DOHH2 (cell line): ENCODE measurements around the gene C22orf23.

ENCODE experiments used
- H3F3A ChIP-seq: fragments of 200-600 bp; sonication (generic), shearing (Covaris generic); 2 replicates; pipeline ENCODE4 v1.6.0; 2016; ENCODE audit warnings: antibody characterized with exemption, mild to moderate bottlenecking; ENCODE audit not compliant: control insufficient read depth, insufficient read depth
- H3K27ac ChIP-seq: fragments of 200-600 bp; sonication (generic); 2 replicates; pipeline ENCODE4 v1.5.1; 2014; ENCODE audit warnings: low read depth, mild to moderate bottlenecking, low read length, moderate library complexity
- H3K27me3 ChIP-seq: fragments of 200-600 bp; sonication (generic); 2 replicates; pipeline ENCODE4 v1.6.1; 2014; ENCODE audit warnings: mild to moderate bottlenecking, low read length, mixed read lengths; ENCODE audit not compliant: control insufficient read depth
- H3K36me3 ChIP-seq: fragments of 200-600 bp; sonication (generic); 2 replicates; pipeline ENCODE4 v1.6.1; 2014; ENCODE audit warnings: mild to moderate bottlenecking, low read length, moderate library complexity, mixed read lengths; ENCODE audit not compliant: control insufficient read depth
- H3K4me1 ChIP-seq: fragments of 200-600 bp; sonication (generic); 2 replicates; pipeline ENCODE4 v1.6.1; 2014; ENCODE audit warnings: mild to moderate bottlenecking, low read length, mixed read lengths; ENCODE audit not compliant: control insufficient read depth
- H3K4me2 ChIP-seq: fragments of 200-600 bp; sonication (generic); 2 replicates; pipeline ENCODE4 v1.6.0; 2014; ENCODE audit warnings: mild to moderate bottlenecking, low read length, moderate library complexity
- H3K4me3 ChIP-seq: fragments of 200-600 bp; sonication (generic); 2 replicates; pipeline ENCODE4 v1.5.1; 2014; ENCODE audit warnings: mild to moderate bottlenecking, low read length, mixed read lengths
- H3K79me2 ChIP-seq: fragments of 200-600 bp; sonication (generic); 2 replicates; pipeline ENCODE4 v1.6.1; 2014; ENCODE audit warnings: mild to moderate bottlenecking, low read length, mixed read lengths; ENCODE audit not compliant: control insufficient read depth
- H3K9me2 ChIP-seq: fragments of 200-600 bp; sonication (generic); replicated peaks from 2 replicates; pipeline ENCODE4 v1.6.1; 2014; ENCODE audit warnings: mild to moderate bottlenecking, low read length, mixed read lengths; ENCODE audit not compliant: control insufficient read depth
- H3K9me3 ChIP-seq: fragments of 200-600 bp; sonication (generic); 2 replicates; pipeline ENCODE4 v1.6.1; 2014; ENCODE audit warnings: antibody characterized with exemption, low read length, mixed read lengths; ENCODE audit not compliant: control insufficient read depth, insufficient read depth
- H4K20me1 ChIP-seq: fragments of 200-600 bp; sonication (generic); 2 replicates; pipeline ENCODE4 v1.6.0; 2014; ENCODE audit warnings: low read depth, mild to moderate bottlenecking, antibody characterized with exemption, low read length, moderate library complexity; ENCODE audit not compliant: control insufficient read depth, insufficient read depth
- EZH2phosphoT487 ChIP-seq: fragments of 200-600 bp; sonication (generic); IDR thresholded peaks from 2 replicates; pipeline ENCODE4 v1.6.1; 2017; ENCODE audit warnings: borderline replicate concordance, mild to moderate bottlenecking, antibody characterized with exemption, low read length, moderate library complexity, mixed read lengths
- TF ChIP-seq, protein P1 (sequence below): fragments of 200-600 bp; sonication (generic); IDR thresholded peaks from one replicate; pipeline ENCODE4 v1.5.1; 2014; ENCODE audit warnings: antibody characterized with exemption, mild to moderate bottlenecking, low read depth, low read length; ENCODE audit not compliant: poor library complexity, severe bottlenecking

Gene C22orf23

DNA sequence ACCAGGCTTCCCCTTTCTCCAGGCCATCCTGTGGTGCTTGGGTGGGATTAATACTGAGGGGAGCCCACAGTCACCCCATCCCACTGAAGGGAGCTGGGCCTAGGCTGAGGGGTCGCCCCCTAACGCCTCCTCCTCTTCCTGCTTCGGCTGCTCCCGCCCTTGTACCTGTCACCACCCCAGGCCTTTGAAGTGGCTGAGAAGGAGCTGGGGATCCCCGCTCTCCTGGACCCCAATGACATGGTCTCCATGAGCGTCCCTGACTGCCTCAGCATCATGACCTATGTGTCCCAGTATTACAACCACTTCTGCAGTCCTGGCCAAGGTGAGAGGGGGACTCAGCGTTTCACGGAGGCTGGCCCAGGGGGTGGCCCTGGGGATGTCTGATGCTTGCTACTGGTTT lies 41.2 kb downstream of the C22orf23 start:
- H3K9me3 ChIP-seq, result no peaks in the 10 kb centered on the region
- no peak overlapping the region for H3K4me2 ChIP-seq
- peaks cover 4% of the 10 kb centered on the region for H3K4me1 ChIP-seq
- H4K20me1 ChIP-seq, result no peaks in the 10 kb centered on the region
- no peaks in the 10 kb centered on the region for H3K79me2 ChIP-seq
- no peaks in the 10 kb centered on the region for H3K9me2 ChIP-seq
- H3K27me3 ChIP-seq, result no peaks in the 10 kb centered on the region
- H3K4me3 ChIP-seq, result no peak overlapping the region
- no peak for TF ChIP-seq EZH2phosphoT487
- TF ChIP-seq, protein P1, sequence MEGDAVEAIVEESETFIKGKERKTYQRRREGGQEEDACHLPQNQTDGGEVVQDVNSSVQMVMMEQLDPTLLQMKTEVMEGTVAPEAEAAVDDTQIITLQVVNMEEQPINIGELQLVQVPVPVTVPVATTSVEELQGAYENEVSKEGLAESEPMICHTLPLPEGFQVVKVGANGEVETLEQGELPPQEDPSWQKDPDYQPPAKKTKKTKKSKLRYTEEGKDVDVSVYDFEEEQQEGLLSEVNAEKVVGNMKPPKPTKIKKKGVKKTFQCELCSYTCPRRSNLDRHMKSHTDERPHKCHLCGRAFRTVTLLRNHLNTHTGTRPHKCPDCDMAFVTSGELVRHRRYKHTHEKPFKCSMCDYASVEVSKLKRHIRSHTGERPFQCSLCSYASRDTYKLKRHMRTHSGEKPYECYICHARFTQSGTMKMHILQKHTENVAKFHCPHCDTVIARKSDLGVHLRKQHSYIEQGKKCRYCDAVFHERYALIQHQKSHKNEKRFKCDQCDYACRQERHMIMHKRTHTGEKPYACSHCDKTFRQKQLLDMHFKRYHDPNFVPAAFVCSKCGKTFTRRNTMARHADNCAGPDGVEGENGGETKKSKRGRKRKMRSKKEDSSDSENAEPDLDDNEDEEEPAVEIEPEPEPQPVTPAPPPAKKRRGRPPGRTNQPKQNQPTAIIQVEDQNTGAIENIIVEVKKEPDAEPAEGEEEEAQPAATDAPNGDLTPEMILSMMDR, result no peak
- H3K36me3 ChIP-seq, result no peaks in the 10 kb centered on the region
- no peak overlapping the region for H3K27ac ChIP-seq
- 0 out of 2 replicates have a peak, but pooled peaks cover 3% of the 10 kb centered on the region for H3F3A ChIP-seq

- H3K9me2 ChIP-seq, result no peaks in the 10 kb centered on the region
- no peaks in the 10 kb centered on the region for H3K27me3 ChIP-seq
- H3K9me3 ChIP-seq, result no peaks in the 10 kb centered on the region
- TF ChIP-seq EZH2phosphoT487, result no peak
- TF ChIP-seq, protein P1, result no peak
- no peaks in the 10 kb centered on the region for H3K36me3 ChIP-seq
- no peaks in the 10 kb centered on the region for H3K79me2 ChIP-seq
- H3K4me3 ChIP-seq, result no peak overlapping the region
- no peak overlapping the region for H3K27ac ChIP-seq
- H3K4me1 ChIP-seq, result peaks cover 9% of the 10 kb centered on the region
- no peaks in the 10 kb centered on the region for H4K20me1 ChIP-seq
- peaks cover 3% of the 10 kb centered on the region; the same call in 1 of the 2 replicates for H3F3A ChIP-seq
- H3K4me2 ChIP-seq, result no peak overlapping the region
These were observed 41.7 kb downstream of the C22orf23 start for GRCh38 chr22:37911697-37912096.

DNA sequence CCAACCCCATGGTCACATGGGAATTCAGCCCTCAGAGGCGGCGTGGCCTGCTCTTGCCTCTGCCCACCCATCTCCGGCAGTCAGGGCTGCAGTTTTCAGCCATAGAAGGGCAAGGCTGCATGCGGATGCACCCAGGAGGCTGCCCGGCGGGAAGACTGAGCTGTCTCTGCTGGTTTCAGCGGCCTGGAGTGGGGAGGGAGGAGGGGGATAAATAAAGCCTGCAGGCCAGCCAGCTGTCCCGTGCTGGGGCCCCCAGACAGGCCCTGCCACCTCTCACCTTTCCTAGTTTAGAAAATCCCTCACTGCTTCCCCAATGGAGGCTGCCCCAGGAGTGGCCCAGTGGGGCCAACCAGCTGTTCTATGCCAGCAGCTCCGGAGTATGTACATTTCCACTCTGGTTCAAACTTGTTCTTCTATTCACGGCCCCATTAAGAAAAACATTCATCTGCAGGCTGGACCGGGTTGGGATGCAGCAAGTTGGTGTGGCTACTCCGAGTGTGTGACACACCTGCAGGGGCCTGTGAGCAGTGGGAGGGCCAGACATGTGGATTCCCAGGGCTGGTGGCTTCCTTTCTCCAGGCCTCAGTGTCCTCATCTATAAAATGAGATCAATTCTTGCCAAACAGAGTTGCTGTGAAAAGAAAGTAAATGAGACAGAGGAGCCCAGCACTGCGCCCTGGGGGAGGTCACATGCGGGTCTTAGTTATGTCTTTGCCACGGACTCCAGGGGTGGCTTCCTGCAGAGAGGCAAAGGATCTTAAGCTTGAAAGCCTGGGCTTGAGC lies 42.3 kb downstream of the C22orf23 start:
- Histone ChIP-seq H3K4me2 (no peak overlapping the region), H3K9me2 (no peaks in the 10 kb centered on the region), H3K4me3 (no peak overlapping the region), H3K9me3 (no peaks in the 10 kb centered on the region), H3K36me3 (no peaks in the 10 kb centered on the region), H3F3A (peaks cover 3% of the 10 kb centered on the region; the same call in 1 of the 2 replicates), H4K20me1 (no peaks in the 10 kb centered on the region), H3K4me1 (peaks cover 11% of the 10 kb centered on the region), H3K27me3 (no peaks in the 10 kb centered on the region), H3K27ac (no peak overlapping the region), H3K79me2 (no peaks in the 10 kb centered on the region)
- TF ChIP-seq, protein P1, result no peak
- TF ChIP-seq EZH2phosphoT487, result no peak
